Measurements from ENCODE around the gene TEAD1.

DNA sequence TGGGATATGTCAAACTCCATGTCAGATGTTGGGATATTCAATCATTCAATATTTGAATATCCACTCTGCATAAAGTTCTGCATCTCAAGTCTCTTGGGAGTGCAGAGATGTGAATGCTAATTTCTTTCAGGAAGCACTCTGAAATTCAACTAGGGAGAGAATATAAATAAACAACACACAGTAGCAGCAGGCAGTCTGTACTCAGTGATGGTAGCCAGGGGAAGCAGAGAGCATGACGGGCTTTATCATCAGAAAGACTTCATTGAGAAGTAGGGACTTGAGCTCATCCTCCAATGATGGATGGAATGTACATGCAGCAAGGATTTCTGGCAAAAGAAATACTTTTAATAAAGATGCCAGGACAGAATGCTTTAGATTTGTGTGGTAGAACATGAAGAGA is 9.8 kb upstream of the TEAD1 start:
- TF ChIP-seq, protein P1, sequence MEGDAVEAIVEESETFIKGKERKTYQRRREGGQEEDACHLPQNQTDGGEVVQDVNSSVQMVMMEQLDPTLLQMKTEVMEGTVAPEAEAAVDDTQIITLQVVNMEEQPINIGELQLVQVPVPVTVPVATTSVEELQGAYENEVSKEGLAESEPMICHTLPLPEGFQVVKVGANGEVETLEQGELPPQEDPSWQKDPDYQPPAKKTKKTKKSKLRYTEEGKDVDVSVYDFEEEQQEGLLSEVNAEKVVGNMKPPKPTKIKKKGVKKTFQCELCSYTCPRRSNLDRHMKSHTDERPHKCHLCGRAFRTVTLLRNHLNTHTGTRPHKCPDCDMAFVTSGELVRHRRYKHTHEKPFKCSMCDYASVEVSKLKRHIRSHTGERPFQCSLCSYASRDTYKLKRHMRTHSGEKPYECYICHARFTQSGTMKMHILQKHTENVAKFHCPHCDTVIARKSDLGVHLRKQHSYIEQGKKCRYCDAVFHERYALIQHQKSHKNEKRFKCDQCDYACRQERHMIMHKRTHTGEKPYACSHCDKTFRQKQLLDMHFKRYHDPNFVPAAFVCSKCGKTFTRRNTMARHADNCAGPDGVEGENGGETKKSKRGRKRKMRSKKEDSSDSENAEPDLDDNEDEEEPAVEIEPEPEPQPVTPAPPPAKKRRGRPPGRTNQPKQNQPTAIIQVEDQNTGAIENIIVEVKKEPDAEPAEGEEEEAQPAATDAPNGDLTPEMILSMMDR (IDR thresholded peaks at IDR 0.05; ENCODE audit: insufficient read depth, low read length), result no peak
- TF ChIP-seq, protein P2, sequence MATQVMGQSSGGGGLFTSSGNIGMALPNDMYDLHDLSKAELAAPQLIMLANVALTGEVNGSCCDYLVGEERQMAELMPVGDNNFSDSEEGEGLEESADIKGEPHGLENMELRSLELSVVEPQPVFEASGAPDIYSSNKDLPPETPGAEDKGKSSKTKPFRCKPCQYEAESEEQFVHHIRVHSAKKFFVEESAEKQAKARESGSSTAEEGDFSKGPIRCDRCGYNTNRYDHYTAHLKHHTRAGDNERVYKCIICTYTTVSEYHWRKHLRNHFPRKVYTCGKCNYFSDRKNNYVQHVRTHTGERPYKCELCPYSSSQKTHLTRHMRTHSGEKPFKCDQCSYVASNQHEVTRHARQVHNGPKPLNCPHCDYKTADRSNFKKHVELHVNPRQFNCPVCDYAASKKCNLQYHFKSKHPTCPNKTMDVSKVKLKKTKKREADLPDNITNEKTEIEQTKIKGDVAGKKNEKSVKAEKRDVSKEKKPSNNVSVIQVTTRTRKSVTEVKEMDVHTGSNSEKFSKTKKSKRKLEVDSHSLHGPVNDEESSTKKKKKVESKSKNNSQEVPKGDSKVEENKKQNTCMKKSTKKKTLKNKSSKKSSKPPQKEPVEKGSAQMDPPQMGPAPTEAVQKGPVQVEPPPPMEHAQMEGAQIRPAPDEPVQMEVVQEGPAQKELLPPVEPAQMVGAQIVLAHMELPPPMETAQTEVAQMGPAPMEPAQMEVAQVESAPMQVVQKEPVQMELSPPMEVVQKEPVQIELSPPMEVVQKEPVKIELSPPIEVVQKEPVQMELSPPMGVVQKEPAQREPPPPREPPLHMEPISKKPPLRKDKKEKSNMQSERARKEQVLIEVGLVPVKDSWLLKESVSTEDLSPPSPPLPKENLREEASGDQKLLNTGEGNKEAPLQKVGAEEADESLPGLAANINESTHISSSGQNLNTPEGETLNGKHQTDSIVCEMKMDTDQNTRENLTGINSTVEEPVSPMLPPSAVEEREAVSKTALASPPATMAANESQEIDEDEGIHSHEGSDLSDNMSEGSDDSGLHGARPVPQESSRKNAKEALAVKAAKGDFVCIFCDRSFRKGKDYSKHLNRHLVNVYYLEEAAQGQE (IDR thresholded peaks at IDR 0.05; ENCODE audit: insufficient replicate concordance, low read depth), result no peak
- TF ChIP-seq POLR2AphosphoS5 (IDR thresholded peaks at IDR 0.05; ENCODE audit: low read depth), result no peak
